ENCODE data around the gene SCAMP2. TPM values are rescaled to one million over a fixed set of nuclear protein-coding genes. Genes with fewer than 3 reads are reported as not detected.

Gene SCAMP2
- polyA plus RNA-seq, 10 donors = 49.3 to 63.3 (median 54.8) TPM

GRCh38 chr15:74821091-74821789, 51.9 kb downstream of the SCAMP2 start:
- no peak for DNase-seq

- no peak for DNase-seq
Measured at GRCh38 chr15:74820056-74820455, 53.1 kb downstream of the SCAMP2 start.

- DNase-seq = no peak
Measured at GRCh38 chr15:74817370-74817737, 55.8 kb downstream of the SCAMP2 start.

GRCh38 chr15:74816624-74817369, 56.4 kb downstream of the SCAMP2 start:
- DNase-seq = no peak

- DNase-seq = no peak
Measured at GRCh38 chr15:74815961-74816360, 57.2 kb downstream of the SCAMP2 start.

GRCh38 chr15:74815121-74815934, 57.8 kb downstream of the SCAMP2 start:
- DNase-seq = no peak

- DNase-seq = no peak
Measured at GRCh38 chr15:74812533-74812932, 60.6 kb downstream of the SCAMP2 start, which contains the start of gene LMAN1L. LMAN1L (plus strand) TSS chr15:74812835; CDS start chr15:74812855, 20 bp downstream.

- DNase-seq = no peak
Measured at GRCh38 chr15:74809956-74810355, 63.2 kb downstream of the SCAMP2 start.

- no peak for DNase-seq
Measured at GRCh38 chr15:74809242-74809641, 63.9 kb downstream of the SCAMP2 start.

GRCh38 chr15:74808840-74809229, 64.3 kb downstream of the SCAMP2 start:
- DNase-seq = no peak

- no peak for DNase-seq
Measured at GRCh38 chr15:74808078-74808839, 64.9 kb downstream of the SCAMP2 start.

GRCh38 chr15:74807282-74807681, 65.9 kb downstream of the SCAMP2 start:
- DNase-seq = no peak

- no peak for DNase-seq
Measured at GRCh38 chr15:74804935-74805334, 68.2 kb downstream of the SCAMP2 start.

- DNase-seq = no peak
Measured at GRCh38 chr15:74802862-74803447, 70.2 kb downstream of the SCAMP2 start.

GRCh38 chr15:74802290-74802689, 70.9 kb downstream of the SCAMP2 start:
- no peak for DNase-seq

GRCh38 chr15:74801311-74801997, 71.7 kb downstream of the SCAMP2 start:
- no peak for DNase-seq

- no peak for DNase-seq
Measured at GRCh38 chr15:74800559-74801094, 72.5 kb downstream of the SCAMP2 start.

GRCh38 chr15:74799856-74800558, 73.2 kb downstream of the SCAMP2 start:
- peak in 2 of 3 donors; percentile 21 to 63 for DNase-seq

GRCh38 chr15:74799255-74799855, 73.8 kb downstream of the SCAMP2 start:
- DNase-seq = no peak

All from muscle of back (tissue), 11 donors.